Smooth muscle cell (in vitro differentiated cells): Measurements from ENCODE around the gene MAN1A1. TPM values are rescaled to one million over a fixed set of nuclear protein-coding genes. Genes with fewer than 3 reads are reported as not detected.

Experiments used
- DNase-seq: peaks from one replicate; lab custom pipeline; 2025; ENCODE audit not compliant: unreplicated experiment; lab: John Stamatoyannopoulos, UW
- H2AFZ ChIP-seq: fragments of 200-600 bp; sonication (generic); 2 replicates; pipeline ENCODE4 v1.6.0; 2016; ENCODE audit warnings: antibody characterized with exemption, low read depth, mild to moderate bottlenecking
- H3F3A ChIP-seq: fragments of 200-600 bp; sonication (generic); 2 replicates; pipeline ENCODE4 v1.6.0; 2017; ENCODE audit warnings: antibody characterized with exemption, low read depth
- H3K27ac ChIP-seq: fragments of 200-600 bp; sonication (generic); 2 replicates; pipeline ENCODE4 v1.5.1; 2016; ENCODE audit warnings: low read depth, mild to moderate bottlenecking
- H3K27me3 ChIP-seq: fragments of 200-600 bp; sonication (generic); 2 replicates; pipeline ENCODE4 v1.6.1; 2016; ENCODE audit warnings: low read depth, mild to moderate bottlenecking
- H3K36me3 ChIP-seq: fragments of 200-600 bp; sonication (generic); 2 replicates; pipeline ENCODE4 v1.5.1; 2016; ENCODE audit warnings: low read depth
- H3K4me1 ChIP-seq: fragments of 200-600 bp; sonication (generic); 2 replicates; pipeline ENCODE4 v1.5.1; 2016; ENCODE audit warnings: low read depth
- H3K4me2 ChIP-seq: fragments of 200-600 bp; sonication (generic); 2 replicates; pipeline ENCODE4 v1.6.0; 2016; ENCODE audit warnings: mild to moderate bottlenecking
- H3K4me3 ChIP-seq: fragments of 200-600 bp; sonication (generic); 2 replicates; pipeline ENCODE4 v1.5.1; 2016; ENCODE audit warnings: mild to moderate bottlenecking
- H3K79me2 ChIP-seq: fragments of 200-600 bp; sonication (generic); 2 replicates; pipeline ENCODE4 v1.6.0; 2016; ENCODE audit warnings: low read depth, mild to moderate bottlenecking
- H3K9ac ChIP-seq: fragments of 200-600 bp; sonication (generic); 2 replicates; pipeline ENCODE4 v1.6.0; 2016; ENCODE audit warnings: low read depth
- H3K9me3 ChIP-seq: fragments of 200-600 bp; sonication (generic); replicated peaks from 2 replicates; pipeline ENCODE4 v1.5.1; 2016; ENCODE audit warnings: low read depth
- H4K20me1 ChIP-seq: fragments of 200-600 bp; sonication (generic); 2 replicates; pipeline ENCODE4 v1.6.0; 2016; ENCODE audit warnings: low read depth
- WGBS: methylation state at CpG from one replicate; pipeline ENCODE4 v1.1.7; 2016; ENCODE audit warnings: low lambda C conversion rate; 5-methylcytosine and 5-hydroxymethylcytosine counted together
- polyA plus RNA-seq: library from polyadenylated mRNA; unstranded; fragments of >200 nt; fragmentation: Nextera tagmentation; extraction: Ambion mirVana; gene quantifications from 2 replicates; pipeline ENCODE4 v1.2.1, GENCODE V29; 2016
- total RNA-seq: library from RNA; depleted of rRNA; stranded (reverse); fragments of >200 nt; gene quantifications from 2 replicates; pipeline ENCODE4 v1.2.3, GENCODE V29; 2014
- TF ChIP-seq, protein P1 (sequence below): fragments of 200-600 bp; sonication (generic); IDR thresholded peaks from 2 replicates; pipeline ENCODE4 v1.5.1; 2017; ENCODE audit warnings: borderline replicate concordance, mild to moderate bottlenecking, antibody characterized with exemption; ENCODE audit not compliant: insufficient read depth, poor library complexity, severe bottlenecking

MAN1A1 gene
- total and polyA plus RNA-seq, 2 experiments from 2014 or later, result 57.1 to 127 TPM

DNA sequence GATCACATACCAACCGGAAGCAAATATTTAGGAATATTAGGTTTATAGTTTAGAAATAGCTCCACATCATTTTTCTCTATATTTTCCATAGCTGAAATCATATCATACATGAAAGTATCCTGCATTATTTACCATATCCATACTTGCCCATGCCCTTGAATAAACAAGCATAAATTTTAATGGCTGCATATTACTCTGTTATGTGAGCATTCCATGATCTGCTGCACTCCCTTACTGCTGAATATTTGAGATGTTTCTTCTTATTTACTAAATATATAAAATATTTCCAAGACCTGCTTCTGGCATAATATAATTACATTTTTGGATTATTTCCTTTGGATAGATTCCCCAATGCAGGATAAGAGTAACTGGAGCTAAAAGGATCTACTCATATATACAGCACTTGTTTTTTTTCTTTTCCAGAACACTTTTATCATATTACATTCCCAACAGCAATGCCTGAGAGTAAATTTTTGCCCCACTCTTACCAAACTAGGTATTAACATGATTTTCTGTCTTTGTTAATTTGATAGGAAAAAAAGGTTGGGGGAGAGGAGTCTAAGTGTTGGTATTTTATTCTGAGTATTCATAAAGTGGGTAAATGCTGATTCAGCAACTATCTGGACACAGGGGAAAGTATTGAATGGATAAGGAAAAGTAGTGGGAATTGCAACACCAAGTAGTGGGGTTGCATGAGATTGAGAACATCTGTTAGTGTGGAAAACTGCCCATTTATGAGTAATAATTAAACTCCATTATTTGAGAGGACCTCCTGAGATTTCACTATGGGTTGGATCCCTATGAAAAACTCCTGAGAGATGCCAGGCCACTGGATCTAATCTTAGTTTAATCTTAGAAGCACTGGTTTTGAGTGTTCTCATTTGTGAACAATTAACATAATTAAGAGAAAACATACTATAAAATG, 76.0 kb downstream of the MAN1A1 start:
- Histone ChIP-seq H3K9ac (no peak overlapping the region), H3K9me3 (peaks cover 3% of the 10 kb centered on the region), H3K4me3 (no peak overlapping the region), H3K4me1 (no peaks in the 10 kb centered on the region), H3K36me3 (peaks cover 10% of the 10 kb centered on the region), H3K4me2 (no peak overlapping the region), H3K27me3 (no peaks in the 10 kb centered on the region), H3K79me2 (peaks cover 63% of the 10 kb centered on the region), H3K27ac (peak overlapping the region; percentile 37), H2AFZ (no peak overlapping the region), H3F3A (peaks cover 4% of the 10 kb centered on the region), H4K20me1 (no peaks in the 10 kb centered on the region)
- TF ChIP-seq, protein P1, sequence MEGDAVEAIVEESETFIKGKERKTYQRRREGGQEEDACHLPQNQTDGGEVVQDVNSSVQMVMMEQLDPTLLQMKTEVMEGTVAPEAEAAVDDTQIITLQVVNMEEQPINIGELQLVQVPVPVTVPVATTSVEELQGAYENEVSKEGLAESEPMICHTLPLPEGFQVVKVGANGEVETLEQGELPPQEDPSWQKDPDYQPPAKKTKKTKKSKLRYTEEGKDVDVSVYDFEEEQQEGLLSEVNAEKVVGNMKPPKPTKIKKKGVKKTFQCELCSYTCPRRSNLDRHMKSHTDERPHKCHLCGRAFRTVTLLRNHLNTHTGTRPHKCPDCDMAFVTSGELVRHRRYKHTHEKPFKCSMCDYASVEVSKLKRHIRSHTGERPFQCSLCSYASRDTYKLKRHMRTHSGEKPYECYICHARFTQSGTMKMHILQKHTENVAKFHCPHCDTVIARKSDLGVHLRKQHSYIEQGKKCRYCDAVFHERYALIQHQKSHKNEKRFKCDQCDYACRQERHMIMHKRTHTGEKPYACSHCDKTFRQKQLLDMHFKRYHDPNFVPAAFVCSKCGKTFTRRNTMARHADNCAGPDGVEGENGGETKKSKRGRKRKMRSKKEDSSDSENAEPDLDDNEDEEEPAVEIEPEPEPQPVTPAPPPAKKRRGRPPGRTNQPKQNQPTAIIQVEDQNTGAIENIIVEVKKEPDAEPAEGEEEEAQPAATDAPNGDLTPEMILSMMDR, result no peak
- 96% methylated on average over 1 of the region's 1 CpG for WGBS
- no peak for DNase-seq

DNA sequence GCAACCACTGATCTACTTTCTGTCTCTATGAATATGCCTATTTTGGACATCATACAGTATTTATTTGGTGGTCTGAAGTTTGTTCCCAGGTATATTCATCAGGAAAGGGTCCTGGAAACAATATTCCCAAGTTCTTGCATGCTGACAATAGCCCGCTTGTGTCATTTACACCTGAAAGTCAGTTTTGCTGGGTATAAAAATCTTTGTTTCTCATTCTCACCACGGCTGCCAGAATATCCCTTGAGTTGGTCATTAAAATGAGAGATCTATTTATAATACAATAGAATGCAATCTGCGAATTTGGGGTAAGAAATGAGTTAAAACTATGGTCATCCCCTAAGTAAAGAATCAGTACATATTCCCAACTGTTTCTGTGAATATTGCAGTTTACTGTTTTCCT, 79.0 kb downstream of the MAN1A1 start:
- Histone ChIP-seq H3K4me2 (no peak overlapping the region), H3K4me3 (no peak overlapping the region), H3K36me3 (peaks cover 10% of the 10 kb centered on the region), H3K79me2 (peaks cover 74% of the 10 kb centered on the region), H3K4me1 (no peaks in the 10 kb centered on the region), H3K27me3 (no peaks in the 10 kb centered on the region), H3K9me3 (peaks cover 3% of the 10 kb centered on the region), H3K9ac (no peak overlapping the region), H4K20me1 (no peaks in the 10 kb centered on the region), H3K27ac (no peak overlapping the region), H3F3A (peaks cover 4% of the 10 kb centered on the region), H2AFZ (no peak overlapping the region)
- TF ChIP-seq, protein P1, result no peak
- DNase-seq, result no peak
- WGBS, result 99% methylated on average over 3 of the region's 3 CpGs

DNA sequence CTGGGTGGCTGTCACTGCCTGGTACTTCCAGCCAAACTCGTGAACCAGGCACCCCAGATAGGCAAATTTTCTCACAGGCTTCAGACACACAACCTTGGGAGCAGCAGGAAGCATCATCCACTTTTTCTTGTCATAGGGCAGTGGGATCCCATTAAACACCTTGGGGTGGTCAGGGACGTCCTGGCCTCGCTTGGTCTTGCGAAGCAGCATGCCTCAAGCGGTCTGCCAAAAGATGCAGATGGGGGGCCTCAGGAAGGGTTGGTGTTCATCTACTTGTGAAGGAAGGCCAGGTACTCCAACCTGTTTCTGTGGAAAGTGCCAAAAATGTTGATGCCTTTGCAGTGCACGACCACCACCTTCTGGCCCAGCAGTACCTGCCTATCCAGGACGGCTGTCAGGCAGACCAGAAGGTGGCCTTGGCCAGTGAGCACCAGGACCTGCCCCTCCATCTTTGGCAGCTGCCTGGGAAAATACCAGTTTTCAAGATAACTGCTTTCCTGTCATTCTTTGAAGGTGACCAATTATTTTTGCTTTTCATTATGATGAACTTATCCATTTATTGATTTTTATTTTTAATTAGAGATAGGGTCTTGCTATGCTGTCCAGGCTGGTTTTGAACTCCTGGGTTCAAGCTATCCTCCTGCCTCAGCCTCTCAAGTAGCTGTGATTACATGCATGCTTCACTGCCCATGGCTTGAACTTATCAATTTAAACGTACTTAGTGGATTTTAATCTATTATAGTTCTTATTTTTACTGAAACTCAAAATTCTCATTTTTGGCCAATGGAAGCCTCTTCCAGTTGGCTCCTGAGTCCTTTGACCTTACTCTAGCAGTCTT, 80.1 kb downstream of the MAN1A1 start:
- Histone ChIP-seq H3K9me3 (peaks cover 3% of the 10 kb centered on the region), H3K4me2 (no peak overlapping the region), H3K79me2 (peaks cover 78% of the 10 kb centered on the region), H2AFZ (no peak overlapping the region), H3K36me3 (peaks cover 10% of the 10 kb centered on the region), H3K27me3 (no peaks in the 10 kb centered on the region), H4K20me1 (peaks cover 5% of the 10 kb centered on the region), H3F3A (peaks cover 4% of the 10 kb centered on the region), H3K9ac (no peak overlapping the region), H3K4me3 (no peak overlapping the region), H3K4me1 (no peaks in the 10 kb centered on the region), H3K27ac (no peak overlapping the region)
- DNase-seq, result no peak
- WGBS, result 96% methylated on average over 8 of the region's 8 CpGs
- TF ChIP-seq, protein P1, result no peak
